Measurements from ENCODE around the gene CCDC149. TPM values are rescaled to one million over a fixed set of nuclear protein-coding genes. Genes with fewer than 3 reads are reported as not detected.

Gene CCDC149
- total RNA-seq, 3 donors from 2014 or later (not counting 1 experiment from before 2014, with no cell fraction given): 0.14 to 0.86 (median 0.43) TPM

- intact Hi-C loops (cut with micrococcal nuclease): no loop called here
- Histone ChIP-seq H3K36me3 (ENCODE audit: control insufficient read depth, insufficient read depth, low read length) (no peaks in the 10 kb centered on the region), H3K27ac (ENCODE audit: low read length) (no peak overlapping the region), H3K4me1 (ENCODE audit: control insufficient read depth, insufficient read depth, low read length) (no peaks in the 10 kb centered on the region), H3K9me3 (ENCODE audit: control insufficient read depth, insufficient read depth, low read length) (no peaks in the 10 kb centered on the region), H3K4me3 (ENCODE audit: low read length) (no peak overlapping the region), H3K27me3 (ENCODE audit: control insufficient read depth, insufficient read depth, low read length) (no peaks in the 10 kb centered on the region)
- Mint-ChIP-seq H3K4me3 (no peak overlapping the region), H3K4me1 (no peaks in the 10 kb centered on the region), H3K27me3 (ENCODE audit: low read depth in 2 of 2) (peaks cover 0 to 7% of the 10 kb centered on the region in 2 donors), H3K27ac (no peak overlapping the region), H3K9me3 (peaks cover 7 to 10% of the 10 kb centered on the region in 2 donors), H3K36me3 (no peaks in the 10 kb centered on the region)
- no peak for TF ChIP-seq CTCF (IDR thresholded peaks at IDR 0.05)
- ATAC-seq (no peak), DNase-seq (no peak)
- 59% methylated on average over 1 of the region's 1 CpG for WGBS (ENCODE audit: insufficient coverage)
Observed at GRCh38 chr4:24933684-24934275, 20.9 kb upstream of the CCDC149 start.

- H3K27ac Mint-ChIP-seq: no peak overlapping the region
- TF ChIP-seq CTCF (IDR thresholded peaks at IDR 0.05): no peak
- Histone ChIP-seq H3K27me3 (ENCODE audit: control insufficient read depth, insufficient read depth, low read length) (no peaks in the 10 kb centered on the region), H3K36me3 (ENCODE audit: control insufficient read depth, insufficient read depth, low read length) (no peaks in the 10 kb centered on the region), H3K27ac (ENCODE audit: low read length) (no peak overlapping the region), H3K9me3 (ENCODE audit: control insufficient read depth, insufficient read depth, low read length) (no peaks in the 10 kb centered on the region), H3K4me3 (ENCODE audit: low read length) (no peak overlapping the region), H3K4me1 (ENCODE audit: control insufficient read depth, insufficient read depth, low read length) (no peaks in the 10 kb centered on the region)
- no peaks in the 10 kb centered on the region for H3K36me3 Mint-ChIP-seq
- ATAC-seq (no peak), DNase-seq (no peak)
- H3K9me3 Mint-ChIP-seq: peaks cover 7 to 8% of the 10 kb centered on the region in 2 donors
- H3K4me3 Mint-ChIP-seq: no peak overlapping the region
- WGBS (ENCODE audit: insufficient coverage): 79% methylated on average over 2 of the region's 2 CpGs
- intact Hi-C loops (cut with micrococcal nuclease): no loop called here
- peaks cover 0 to 7% of the 10 kb centered on the region in 2 donors for H3K27me3 Mint-ChIP-seq (ENCODE audit: low read depth in 2 of 2)
- no peaks in the 10 kb centered on the region for H3K4me1 Mint-ChIP-seq
Observed at GRCh38 chr4:24932515-24933225, 19.8 kb upstream of the CCDC149 start.

GRCh38 chr4:24930151-24930550 lies 17.3 kb upstream of the CCDC149 start:
- ATAC-seq: no peak
- Mint-ChIP-seq H3K4me3 (no peak overlapping the region), H3K27ac (no peak overlapping the region), H3K27me3 (ENCODE audit: low read depth in 2 of 2) (peaks cover 0 to 4% of the 10 kb centered on the region in 2 donors), H3K9me3 (peaks cover 3 to 6% of the 10 kb centered on the region in 2 donors), H3K36me3 (no peaks in the 10 kb centered on the region), H3K4me1 (no peaks in the 10 kb centered on the region)
- no peak overlapping the region for H3K4me3 ChIP-seq (ENCODE audit: low read length)
- H3K9me3 ChIP-seq (ENCODE audit: control insufficient read depth, insufficient read depth, low read length): no peaks in the 10 kb centered on the region
- H3K36me3 ChIP-seq (ENCODE audit: control insufficient read depth, insufficient read depth, low read length): no peaks in the 10 kb centered on the region
- H3K27ac ChIP-seq (ENCODE audit: low read length): no peak overlapping the region
- no peak for TF ChIP-seq CTCF (IDR thresholded peaks at IDR 0.05)
- no peaks in the 10 kb centered on the region for H3K27me3 ChIP-seq (ENCODE audit: control insufficient read depth, insufficient read depth, low read length)
- intact Hi-C loops (cut with micrococcal nuclease): no loop called here
- WGBS (ENCODE audit: insufficient coverage): no CpG with 5 or more reads among the region's 1 CpG
- no peak for DNase-seq
- H3K4me1 ChIP-seq (ENCODE audit: control insufficient read depth, insufficient read depth, low read length): no peaks in the 10 kb centered on the region
